HUES48 (cell line): ENCODE results near the gene GOLT1B.

Experiments used
- H3K27ac ChIP-seq: one replicate; pipeline ENCODE4 v1.7.0; 2013; ENCODE audit warnings: low read depth, low read length, inconsistent platforms
- H3K27me3 ChIP-seq: 2 replicates; pipeline ENCODE4 v1.6.1; 2013; ENCODE audit warnings: mild to moderate bottlenecking, low read length; ENCODE audit not compliant: control insufficient read depth, insufficient read depth
- H3K36me3 ChIP-seq: 2 replicates; pipeline ENCODE4 v1.6.1; 2013; ENCODE audit warnings: low read length; ENCODE audit not compliant: control insufficient read depth, insufficient read depth
- H3K4me1 ChIP-seq: 2 replicates; pipeline ENCODE4 v1.6.1; 2013; ENCODE audit warnings: mild to moderate bottlenecking, low read length; ENCODE audit not compliant: control insufficient read depth, insufficient read depth
- H3K4me3 ChIP-seq: 2 replicates; pipeline ENCODE4 v1.5.1; 2013; ENCODE audit warnings: mild to moderate bottlenecking, low read depth, low read length
- H3K9ac ChIP-seq: 2 replicates; pipeline ENCODE4 v1.6.1; 2013; ENCODE audit warnings: mild to moderate bottlenecking, low read depth, low read length, moderate library complexity
- H3K9me3 ChIP-seq: 2 replicates; pipeline ENCODE4 v1.6.1; 2013; ENCODE audit warnings: low read length; ENCODE audit not compliant: control insufficient read depth, insufficient read depth

GOLT1B gene

DNA sequence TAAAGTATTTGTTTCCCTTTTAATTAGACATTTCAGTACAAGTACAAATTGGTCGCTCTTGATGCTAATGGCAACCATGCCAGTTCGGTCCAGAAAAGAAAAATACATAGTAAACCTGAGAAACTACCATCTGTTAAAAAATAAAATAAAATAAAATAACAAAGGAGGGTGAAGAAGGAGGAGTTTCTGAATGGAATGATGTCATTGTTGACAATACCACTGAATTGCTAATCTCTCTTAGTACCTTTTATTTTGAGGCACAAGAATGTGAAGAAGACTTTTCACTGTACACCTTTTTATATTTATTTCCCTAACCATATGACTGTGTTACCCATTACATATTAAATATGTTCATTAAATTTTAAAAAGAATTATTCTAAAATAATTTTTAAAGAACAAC lies 44.0 kb downstream of the GOLT1B start:
- H3K27me3 ChIP-seq: no peaks in the 10 kb centered on the region
- H3K9me3 ChIP-seq: no peaks in the 10 kb centered on the region
- no peak overlapping the region for H3K27ac ChIP-seq
- peaks cover 3% of the 10 kb centered on the region; the same call in 1 of the 2 replicates for H3K4me1 ChIP-seq
- H3K4me3 ChIP-seq: no peak overlapping the region
- no peaks in the 10 kb centered on the region for H3K36me3 ChIP-seq
- H3K9ac ChIP-seq: no peak overlapping the region

DNA sequence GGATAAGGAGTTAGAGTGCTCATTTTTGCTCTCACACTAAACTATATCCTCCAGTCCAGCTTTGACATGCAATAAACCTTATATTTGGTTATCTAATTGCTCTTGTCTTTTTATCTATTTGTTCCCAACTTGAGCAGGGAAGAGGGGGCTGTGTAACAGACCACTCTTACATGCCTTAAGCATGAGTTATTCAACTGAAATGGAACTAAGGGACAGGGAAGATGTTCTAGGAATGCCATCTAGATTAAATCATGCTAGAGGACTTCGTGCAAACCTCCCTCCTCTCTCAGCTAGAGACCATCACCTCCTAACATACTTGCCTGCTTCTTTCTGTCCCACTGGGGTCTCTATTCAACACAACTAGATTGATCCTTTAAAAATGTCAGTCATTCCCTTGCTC lies 45.1 kb downstream of the GOLT1B start:
- Histone ChIP-seq H3K27ac (no peak overlapping the region), H3K4me3 (no peak overlapping the region), H3K4me1 (peaks cover 3% of the 10 kb centered on the region; the same call in 1 of the 2 replicates), H3K9ac (no peak overlapping the region), H3K27me3 (no peaks in the 10 kb centered on the region), H3K9me3 (no peaks in the 10 kb centered on the region), H3K36me3 (no peaks in the 10 kb centered on the region)

DNA sequence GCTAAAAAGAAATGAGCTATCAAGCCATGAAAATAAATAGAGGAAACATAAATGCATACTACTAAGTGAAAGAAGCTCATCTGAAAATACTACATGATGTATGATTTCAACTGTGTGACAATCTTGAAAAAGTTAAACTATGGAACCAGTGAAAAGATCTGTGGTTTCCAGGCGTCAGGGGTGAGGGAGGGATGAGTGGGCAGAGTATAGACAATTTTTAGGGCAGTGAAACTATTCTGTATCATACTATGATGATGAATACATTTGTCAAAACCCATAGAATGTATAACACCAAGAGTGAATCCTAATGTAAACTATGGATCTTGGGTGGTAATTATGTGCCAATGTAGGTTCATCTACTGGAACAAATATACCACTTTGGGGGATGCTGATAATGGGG lies 45.8 kb downstream of the GOLT1B start:
- no peak overlapping the region for H3K27ac ChIP-seq
- H3K36me3 ChIP-seq: no peaks in the 10 kb centered on the region
- H3K4me1 ChIP-seq: peaks cover 3% of the 10 kb centered on the region; the same call in 1 of the 2 replicates
- no peaks in the 10 kb centered on the region for H3K9me3 ChIP-seq
- no peaks in the 10 kb centered on the region for H3K27me3 ChIP-seq
- no peak overlapping the region for H3K4me3 ChIP-seq
- no peak overlapping the region for H3K9ac ChIP-seq

DNA sequence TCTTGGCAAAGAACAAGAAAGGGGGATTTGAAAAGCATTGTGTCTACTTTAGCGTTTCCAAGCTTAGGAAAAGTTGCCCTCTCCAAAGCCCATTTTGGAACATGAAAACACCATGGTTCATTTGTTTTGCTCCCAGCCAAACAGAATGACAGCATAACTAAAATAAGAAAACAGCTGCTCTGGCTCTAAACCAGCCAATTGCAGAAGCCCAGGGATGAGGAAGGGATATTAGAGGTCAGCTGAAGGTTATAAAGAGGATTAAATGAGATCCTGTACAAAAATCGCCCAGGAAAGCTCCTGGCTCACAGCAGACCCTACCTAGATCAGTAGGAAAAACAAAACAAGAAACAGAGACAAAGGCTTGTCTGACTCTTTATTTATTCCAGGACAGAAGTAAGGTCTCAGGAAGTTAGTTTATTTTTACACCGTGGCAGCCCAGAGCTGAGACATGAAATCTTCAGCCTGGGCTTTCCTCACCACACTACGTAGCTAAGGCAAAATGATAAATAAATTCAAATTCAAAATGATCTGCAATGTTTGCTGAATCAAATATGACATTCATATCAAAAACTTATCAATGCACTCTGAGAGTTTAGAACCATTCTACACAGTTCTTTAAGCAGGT lies 50.4 kb downstream of the GOLT1B start:
- no peaks in the 10 kb centered on the region for H3K36me3 ChIP-seq
- H3K4me3 ChIP-seq: no peak overlapping the region
- no peaks in the 10 kb centered on the region for H3K4me1 ChIP-seq
- H3K9ac ChIP-seq: no peak overlapping the region
- no peak overlapping the region for H3K27ac ChIP-seq
- no peaks in the 10 kb centered on the region for H3K9me3 ChIP-seq
- no peaks in the 10 kb centered on the region for H3K27me3 ChIP-seq

DNA sequence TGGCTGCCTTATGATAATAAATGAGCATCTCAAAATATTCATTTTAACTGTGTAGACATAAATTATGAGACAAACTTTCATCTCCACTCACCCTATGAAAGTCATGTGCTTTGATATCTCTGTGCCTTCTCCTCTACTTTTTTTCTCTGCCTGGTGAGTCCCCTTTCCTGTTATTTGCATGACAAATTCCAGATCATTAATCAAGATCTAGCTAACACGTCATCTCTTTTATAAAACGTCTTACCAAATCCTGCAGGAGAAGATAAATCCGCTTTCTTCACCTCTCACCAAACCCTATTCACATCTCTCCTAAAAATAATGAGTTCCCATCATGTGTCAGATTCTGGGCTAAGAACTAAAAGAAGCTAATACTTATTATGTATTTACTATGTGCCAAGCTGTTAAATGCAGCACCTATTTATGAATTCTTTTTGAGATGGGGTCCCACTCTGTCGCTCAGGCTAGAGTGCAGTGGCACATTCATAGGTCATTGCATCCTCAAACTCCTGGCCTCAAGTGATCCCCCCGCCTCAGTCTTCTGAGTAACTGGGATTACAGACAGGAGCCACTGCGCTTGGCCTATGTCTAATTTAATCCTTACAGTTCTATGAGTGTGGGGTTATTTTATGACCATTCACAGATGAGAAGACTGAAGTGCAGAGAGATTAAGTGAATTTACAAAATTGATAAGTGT lies 51.2 kb downstream of the GOLT1B start:
- Histone ChIP-seq H3K9me3 (no peaks in the 10 kb centered on the region), H3K4me1 (no peaks in the 10 kb centered on the region), H3K27ac (no peak overlapping the region), H3K36me3 (no peaks in the 10 kb centered on the region), H3K27me3 (no peaks in the 10 kb centered on the region), H3K4me3 (no peak overlapping the region), H3K9ac (no peak overlapping the region)

DNA sequence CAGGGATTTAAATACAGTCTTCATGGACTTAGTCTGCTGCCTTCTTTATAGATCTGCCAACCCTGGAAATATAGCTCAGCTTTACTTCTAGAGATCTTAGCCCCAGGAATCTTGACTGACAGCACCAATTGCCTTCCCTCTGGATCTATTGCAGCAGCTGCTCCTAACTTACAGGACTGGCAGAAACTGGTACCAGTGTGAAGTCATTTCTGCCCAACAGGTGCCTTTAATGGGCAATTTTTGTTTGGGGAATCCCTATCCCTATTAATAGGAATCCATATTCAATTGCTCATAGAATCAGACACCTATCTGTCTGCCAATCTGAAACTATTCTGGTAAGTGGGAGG lies 51.7 kb downstream of the GOLT1B start:
- no peak overlapping the region for H3K27ac ChIP-seq
- H3K4me1 ChIP-seq: no peaks in the 10 kb centered on the region
- H3K36me3 ChIP-seq: no peaks in the 10 kb centered on the region
- no peak overlapping the region for H3K9ac ChIP-seq
- H3K27me3 ChIP-seq: no peaks in the 10 kb centered on the region
- no peak overlapping the region for H3K4me3 ChIP-seq
- H3K9me3 ChIP-seq: no peaks in the 10 kb centered on the region

DNA sequence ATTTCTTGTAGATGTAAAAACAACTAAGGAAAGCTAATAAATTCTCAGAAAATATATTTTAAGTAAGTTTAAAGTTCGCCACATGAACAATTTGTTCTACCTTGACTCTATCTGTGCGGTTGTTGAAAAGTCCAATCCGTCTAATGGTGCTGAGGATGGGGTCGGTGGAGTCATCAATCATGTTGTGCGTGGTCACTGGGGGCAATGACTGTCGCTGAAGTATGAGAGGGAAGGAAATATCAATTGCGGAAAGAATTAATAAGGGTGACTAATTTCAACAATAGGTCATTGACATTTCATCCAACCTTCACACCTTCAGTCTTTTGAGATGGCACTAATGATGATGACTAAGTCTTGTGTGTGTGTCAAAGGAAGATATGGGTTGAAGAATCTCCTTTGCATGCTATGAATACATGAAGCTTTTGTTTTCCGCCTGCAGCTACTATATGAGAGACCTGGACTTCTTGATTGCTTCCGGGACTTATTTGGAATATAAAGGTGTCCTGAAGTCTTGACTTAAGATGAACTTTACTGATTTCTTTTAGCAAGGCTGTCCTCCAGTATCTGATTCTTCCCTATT lies 56.6 kb downstream of the GOLT1B start:
- Histone ChIP-seq H3K27ac (no peak overlapping the region), H3K4me1 (no peaks in the 10 kb centered on the region), H3K9me3 (no peaks in the 10 kb centered on the region), H3K9ac (no peak overlapping the region), H3K27me3 (no peaks in the 10 kb centered on the region), H3K4me3 (no peak overlapping the region), H3K36me3 (no peaks in the 10 kb centered on the region)

DNA sequence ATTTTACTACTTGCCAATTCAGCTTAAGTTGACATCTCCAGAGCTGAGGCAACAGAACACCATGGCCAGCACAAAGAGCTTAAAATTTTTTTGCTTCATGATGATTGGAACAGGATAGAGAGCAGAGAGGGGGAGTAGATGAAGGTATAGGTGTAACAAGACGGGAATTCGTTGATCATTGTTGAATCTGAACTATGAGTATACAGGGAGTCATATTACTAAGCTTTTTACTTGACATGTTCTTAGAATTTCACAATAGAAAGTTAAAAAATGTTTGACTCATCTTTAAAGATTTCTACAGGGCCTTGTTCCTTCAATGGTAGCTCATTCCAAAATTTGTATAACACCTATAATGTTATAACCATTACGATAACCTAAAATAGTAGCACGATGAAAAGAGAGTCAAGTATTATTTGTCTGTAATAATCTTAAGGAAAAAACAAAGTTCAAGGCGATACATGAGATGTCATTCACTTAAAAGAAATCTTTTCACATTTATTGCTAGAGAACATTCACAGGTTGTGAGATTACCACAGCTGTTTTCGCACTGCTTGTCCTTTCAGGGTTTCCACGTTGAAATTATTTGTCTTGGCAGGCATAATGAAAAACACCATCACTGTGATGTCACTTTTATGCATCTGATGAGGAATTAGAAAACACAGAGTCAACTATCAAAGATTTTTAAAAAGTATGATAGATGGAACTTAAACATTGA lies 58.4 kb downstream of the GOLT1B start:
- no peaks in the 10 kb centered on the region for H3K27me3 ChIP-seq
- no peaks in the 10 kb centered on the region for H3K9me3 ChIP-seq
- H3K4me1 ChIP-seq: no peaks in the 10 kb centered on the region
- H3K4me3 ChIP-seq: no peak overlapping the region
- no peaks in the 10 kb centered on the region for H3K36me3 ChIP-seq
- no peak overlapping the region for H3K27ac ChIP-seq
- no peak overlapping the region for H3K9ac ChIP-seq

DNA sequence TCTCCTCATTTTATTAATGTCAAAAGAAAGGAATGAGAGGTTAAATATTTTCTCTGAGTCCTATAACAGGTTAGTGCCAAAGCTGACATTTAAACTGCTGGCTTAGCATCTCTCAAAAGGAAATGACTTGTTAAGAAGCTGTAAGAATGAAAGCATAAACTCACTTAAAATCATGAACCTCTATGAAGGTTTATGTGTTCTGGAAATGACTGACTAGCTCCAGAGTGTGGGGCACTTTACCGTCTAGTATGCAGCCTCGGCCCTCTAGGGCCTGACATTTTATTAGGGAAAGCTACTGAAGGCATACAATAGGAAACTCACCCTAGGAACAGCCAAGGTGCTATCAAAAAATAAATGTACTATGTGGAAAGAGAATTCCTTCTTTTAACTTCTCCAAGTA lies 59.6 kb downstream of the GOLT1B start:
- Histone ChIP-seq H3K4me3 (no peak overlapping the region), H3K9ac (no peak overlapping the region), H3K27me3 (no peaks in the 10 kb centered on the region), H3K27ac (no peak overlapping the region), H3K4me1 (peaks cover 3% of the 10 kb centered on the region; the same call in 1 of the 2 replicates), H3K9me3 (no peaks in the 10 kb centered on the region), H3K36me3 (no peaks in the 10 kb centered on the region)

DNA sequence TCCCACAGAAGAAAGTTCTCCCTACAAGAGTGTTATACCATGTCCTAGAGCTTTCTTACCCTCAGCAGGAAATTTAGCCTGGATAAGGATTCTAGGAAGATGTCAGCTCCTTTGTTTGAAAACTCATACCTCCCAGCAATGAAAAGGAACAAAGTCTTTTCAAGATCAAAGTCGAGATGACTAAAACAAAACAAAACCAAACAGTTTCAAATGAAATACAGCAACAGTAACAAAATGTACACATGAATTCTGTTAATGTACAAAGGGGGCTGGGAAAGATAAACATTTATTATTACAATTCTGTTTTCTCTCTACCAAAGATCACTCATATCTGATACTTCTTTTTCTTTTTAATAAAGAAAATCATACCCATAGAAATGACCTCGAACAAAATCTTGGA lies 61.3 kb downstream of the GOLT1B start:
- no peak overlapping the region for H3K27ac ChIP-seq
- peaks cover 3% of the 10 kb centered on the region; the same call in 1 of the 2 replicates for H3K4me1 ChIP-seq
- H3K4me3 ChIP-seq: no peak overlapping the region
- H3K27me3 ChIP-seq: no peaks in the 10 kb centered on the region
- no peaks in the 10 kb centered on the region for H3K36me3 ChIP-seq
- no peaks in the 10 kb centered on the region for H3K9me3 ChIP-seq
- no peak overlapping the region for H3K9ac ChIP-seq
